Endodermal cell (in vitro differentiated cells): ENCODE results near the gene CYP4A22. TPM values are rescaled to one million over a fixed set of nuclear protein-coding genes. Genes with fewer than 3 reads are reported as not detected.
A peak's percentile ranks its signal among the peaks of the same experiment; 100 is the strongest.

Experiments used
- DNase-seq: peaks from one replicate; pipeline ENCODE4 v3.0.0-alpha.2; 2017
- H3K27ac ChIP-seq: 2 replicates; pipeline ENCODE4 v1.5.1; 2013; ENCODE audit warnings: mild to moderate bottlenecking, low read depth, low read length, moderate library complexity
- H3K27me3 ChIP-seq: 2 replicates; pipeline ENCODE4 v1.6.1; 2013; ENCODE audit warnings: mild to moderate bottlenecking, low read length, moderate library complexity; ENCODE audit not compliant: insufficient read depth, control insufficient read depth, poor library complexity, severe bottlenecking
- H3K36me3 ChIP-seq: 2 replicates; pipeline ENCODE4 v1.7.0; 2013; ENCODE audit warnings: mild to moderate bottlenecking, low read length, moderate library complexity; ENCODE audit not compliant: control insufficient read depth, insufficient read depth
- H3K4me1 ChIP-seq: one replicate; pipeline ENCODE4 v1.7.0; 2013; ENCODE audit warnings: low read length; ENCODE audit not compliant: control insufficient read depth, insufficient read depth
- H3K4me3 ChIP-seq: 2 replicates; pipeline ENCODE4 v1.5.1; 2013; ENCODE audit warnings: mild to moderate bottlenecking, low read length, moderate library complexity
- H3K9ac ChIP-seq: 2 replicates; pipeline ENCODE4 v1.6.1; 2013; ENCODE audit warnings: mild to moderate bottlenecking, low read length, moderate library complexity; ENCODE audit not compliant: poor library complexity, severe bottlenecking; ENCODE audit errors: extremely low read depth
- H3K9me3 ChIP-seq: 2 replicates; pipeline ENCODE4 v1.6.1; 2013; ENCODE audit warnings: mild to moderate bottlenecking, low read length, moderate library complexity; ENCODE audit not compliant: control insufficient read depth
- H3K27ac Mint-ChIP-seq: 2 replicates; pipeline ENCODE4 v1.8.0; 2020; ENCODE audit warnings: mixed read lengths
- H3K27me3 Mint-ChIP-seq: 2 replicates; pipeline ENCODE4 v1.8.0; 2021; ENCODE audit warnings: mild to moderate bottlenecking, mixed read lengths; ENCODE audit not compliant: insufficient read depth
- H3K36me3 Mint-ChIP-seq: 2 replicates; pipeline ENCODE4 v1.8.0; 2020; ENCODE audit warnings: low read depth, mixed read lengths
- H3K4me1 Mint-ChIP-seq: 2 replicates; pipeline ENCODE4 v1.8.0; 2020; ENCODE audit warnings: mixed read lengths
- H3K4me3 Mint-ChIP-seq: 2 replicates; pipeline ENCODE4 v1.8.0; 2020; ENCODE audit warnings: mild to moderate bottlenecking, moderate library complexity, mixed read lengths
- H3K9me3 Mint-ChIP-seq: 2 replicates; pipeline ENCODE4 v1.8.0; 2020; ENCODE audit warnings: mild to moderate bottlenecking, mixed read lengths
- WGBS, 2 experiments: methylation state at CpG; one replicate each; pipeline versions ENCODE4 v1.1.5 to v1.1.7; 2013; ENCODE audit warnings: missing lambda C conversion rate in 2 of 2, mixed read lengths in 1 of 2; ENCODE audit not compliant: insufficient coverage in 1 of 2, insufficient read length in 1 of 2; 5-methylcytosine and 5-hydroxymethylcytosine counted together
- total RNA-seq, 2 donors: library from RNA; stranded (reverse); fragmentation: NEBNext Ultra II Directional in 1 of 2; extraction: Animal tissue kit (Norgen Biotek cat#: 25700) in 1 of 2; gene quantifications; 2 replicates in 1 of 2; 3 replicates in 1 of 2; pipeline ENCODE4 v1.2.1, GENCODE V29; 2021
- TF ChIP-seq, protein P1 (sequence below): fragments of 200-600 bp; sonication (generic); conservative IDR thresholded peaks from 2 replicates; pipeline ENCODE4 v1.5.0; 2021; ENCODE audit warnings: antibody characterized with exemption, mild to moderate bottlenecking

Gene CYP4A22
- total RNA-seq, 2 donors from 2014 or later = 0.35 TPM; not detected in 1

DNA sequence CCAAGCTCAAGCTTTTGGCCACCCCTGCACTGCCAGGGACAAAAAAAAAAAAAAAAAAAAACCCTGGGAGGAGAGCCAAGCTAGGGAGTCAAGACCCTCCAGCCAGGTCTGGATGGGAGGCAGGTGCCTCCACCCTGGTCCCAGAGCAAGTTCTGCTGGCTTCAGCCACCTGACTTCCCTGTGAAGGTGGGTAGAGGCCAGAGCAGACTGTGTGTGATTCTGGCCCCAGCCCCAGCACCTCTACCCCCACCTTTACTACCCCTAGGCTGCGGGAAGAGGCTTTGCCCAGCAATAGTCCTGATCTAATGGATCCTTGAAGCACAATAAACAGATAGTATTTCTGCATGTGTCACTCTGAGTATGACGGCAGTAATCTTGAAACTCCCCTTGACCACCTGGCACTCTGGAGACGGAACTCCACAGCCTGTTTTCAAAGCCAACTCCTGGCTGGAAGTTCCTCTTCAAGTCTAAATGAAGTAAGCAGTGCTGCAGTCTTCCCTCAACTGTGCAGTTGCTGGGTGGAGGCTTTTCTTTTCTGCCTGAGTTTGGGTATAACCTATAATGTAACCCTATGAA is 42.8 kb downstream of the CYP4A22 start:
- Mint-ChIP-seq H3K36me3 (no peaks in the 10 kb centered on the region), H3K27me3 (peaks cover 44% of the 10 kb centered on the region)
- 87 to 95% methylated on average over 2 to 3 of the region's 3 CpGs for WGBS, 2 experiments

DNA sequence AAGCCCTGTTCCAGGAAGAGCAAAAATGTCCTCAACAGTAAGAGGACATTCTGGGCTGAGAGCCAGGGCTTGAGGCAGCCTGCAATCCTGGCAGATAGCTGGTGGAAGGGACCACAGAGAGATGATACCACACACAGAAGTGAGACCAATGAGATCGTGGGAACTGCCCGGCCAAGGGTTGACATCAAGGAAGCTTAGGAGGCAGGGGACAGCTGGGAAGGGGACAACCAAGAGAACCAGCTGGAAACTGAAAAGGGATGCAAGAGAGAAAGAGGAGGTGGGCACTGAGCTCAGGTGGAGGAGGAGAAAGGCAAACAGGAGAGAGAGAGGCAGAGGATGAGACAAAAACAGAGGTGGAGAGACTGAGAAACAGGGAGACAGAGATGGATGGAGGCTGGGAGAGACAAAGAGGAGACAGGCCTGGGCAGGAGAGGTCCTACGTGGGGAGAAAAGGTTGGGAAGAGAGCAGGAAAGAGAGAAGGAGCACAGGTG is 43.4 kb downstream of the CYP4A22 start:
- no peak overlapping the region for H3K27ac Mint-ChIP-seq
- DNase-seq = no peak
- H3K27me3 ChIP-seq = peaks cover 19% of the 10 kb centered on the region
- no peak overlapping the region for H3K4me3 ChIP-seq
- peaks cover 5% of the 10 kb centered on the region for H3K9me3 Mint-ChIP-seq
- TF ChIP-seq, protein P1, sequence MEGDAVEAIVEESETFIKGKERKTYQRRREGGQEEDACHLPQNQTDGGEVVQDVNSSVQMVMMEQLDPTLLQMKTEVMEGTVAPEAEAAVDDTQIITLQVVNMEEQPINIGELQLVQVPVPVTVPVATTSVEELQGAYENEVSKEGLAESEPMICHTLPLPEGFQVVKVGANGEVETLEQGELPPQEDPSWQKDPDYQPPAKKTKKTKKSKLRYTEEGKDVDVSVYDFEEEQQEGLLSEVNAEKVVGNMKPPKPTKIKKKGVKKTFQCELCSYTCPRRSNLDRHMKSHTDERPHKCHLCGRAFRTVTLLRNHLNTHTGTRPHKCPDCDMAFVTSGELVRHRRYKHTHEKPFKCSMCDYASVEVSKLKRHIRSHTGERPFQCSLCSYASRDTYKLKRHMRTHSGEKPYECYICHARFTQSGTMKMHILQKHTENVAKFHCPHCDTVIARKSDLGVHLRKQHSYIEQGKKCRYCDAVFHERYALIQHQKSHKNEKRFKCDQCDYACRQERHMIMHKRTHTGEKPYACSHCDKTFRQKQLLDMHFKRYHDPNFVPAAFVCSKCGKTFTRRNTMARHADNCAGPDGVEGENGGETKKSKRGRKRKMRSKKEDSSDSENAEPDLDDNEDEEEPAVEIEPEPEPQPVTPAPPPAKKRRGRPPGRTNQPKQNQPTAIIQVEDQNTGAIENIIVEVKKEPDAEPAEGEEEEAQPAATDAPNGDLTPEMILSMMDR = no peak
- H3K9ac ChIP-seq = no peak overlapping the region
- no peaks in the 10 kb centered on the region for H3K4me1 ChIP-seq
- peaks cover 50% of the 10 kb centered on the region for H3K27me3 Mint-ChIP-seq
- no peaks in the 10 kb centered on the region for H3K36me3 ChIP-seq
- 75 to 81% methylated on average over 3 of the region's 3 CpGs for WGBS, 2 experiments
- no peak overlapping the region for H3K4me3 Mint-ChIP-seq
- no peaks in the 10 kb centered on the region for H3K36me3 Mint-ChIP-seq
- no peaks in the 10 kb centered on the region for H3K9me3 ChIP-seq
- no peak overlapping the region for H3K27ac ChIP-seq
- H3K4me1 Mint-ChIP-seq = peaks cover 9% of the 10 kb centered on the region

More for the DNA sequence above, 42.8 kb downstream of the CYP4A22 start:
- Mint-ChIP-seq H3K4me3 (no peak overlapping the region), H3K9me3 (peaks cover 5% of the 10 kb centered on the region), H3K27ac (no peak overlapping the region), H3K4me1 (peaks cover 10% of the 10 kb centered on the region)
- no peak overlapping the region for H3K9ac ChIP-seq
- H3K9me3 ChIP-seq = no peaks in the 10 kb centered on the region
- H3K36me3 ChIP-seq = no peaks in the 10 kb centered on the region
- H3K4me1 ChIP-seq = no peaks in the 10 kb centered on the region
- peaks cover 19% of the 10 kb centered on the region for H3K27me3 ChIP-seq
- no peak for DNase-seq
- no peak overlapping the region for H3K4me3 ChIP-seq
- TF ChIP-seq, protein P1 = no peak
- no peak overlapping the region for H3K27ac ChIP-seq

DNA sequence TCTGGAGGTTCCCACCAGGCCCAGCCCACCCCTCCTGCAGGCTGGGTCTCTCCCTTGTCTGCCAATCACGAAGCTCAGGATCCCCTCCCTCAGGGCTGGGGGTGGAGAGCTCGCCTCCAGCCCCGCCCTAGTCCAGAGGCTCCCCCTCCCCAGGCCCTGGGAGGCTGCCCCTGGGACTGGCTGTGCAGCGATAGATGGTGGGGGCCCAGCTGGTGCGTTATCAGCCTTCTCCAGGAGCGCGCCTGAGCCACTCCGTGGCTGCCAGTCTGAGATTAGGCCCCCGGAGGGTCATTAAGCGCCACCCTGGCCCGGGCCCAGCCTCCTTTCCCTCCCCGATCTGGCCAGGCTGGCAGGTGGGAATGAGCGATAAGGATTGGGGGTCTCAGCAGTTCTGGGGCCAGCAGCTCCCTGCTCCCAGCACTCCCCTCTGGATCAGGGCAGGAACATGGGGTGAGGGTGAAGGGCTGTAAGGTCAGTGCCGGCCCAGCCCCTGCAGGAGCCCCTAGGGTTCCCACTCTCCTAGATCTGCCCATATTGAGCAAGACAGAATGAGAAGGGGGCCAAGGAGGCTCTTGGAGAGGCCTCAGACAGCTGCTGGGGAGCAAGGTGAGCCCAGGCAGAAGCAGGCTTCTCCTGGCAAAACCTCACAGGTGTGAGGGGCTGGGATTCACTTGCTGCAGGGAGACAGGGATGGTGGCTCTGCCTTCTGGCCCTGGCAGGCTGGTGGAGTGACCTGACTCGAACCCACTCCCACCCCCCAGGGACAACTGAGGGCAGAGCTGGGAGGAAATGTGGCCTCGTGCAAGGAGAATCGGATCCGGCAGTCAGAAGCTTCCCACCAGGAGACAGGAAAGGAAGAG is 44.1 kb downstream of the CYP4A22 start:
- DNase-seq = peak; percentile 72
- H3K27ac Mint-ChIP-seq = no peak overlapping the region
- TF ChIP-seq, protein P1 = no peak
- peaks cover 49% of the 10 kb centered on the region for H3K27me3 Mint-ChIP-seq
- peaks cover 9% of the 10 kb centered on the region for H3K4me1 Mint-ChIP-seq
- Histone ChIP-seq H3K4me3 (no peak overlapping the region), H3K27me3 (peaks cover 17% of the 10 kb centered on the region), H3K36me3 (no peaks in the 10 kb centered on the region), H3K27ac (no peak overlapping the region), H3K9ac (no peak overlapping the region), H3K4me1 (no peaks in the 10 kb centered on the region), H3K9me3 (no peaks in the 10 kb centered on the region)
- 73 to 77% methylated on average over 11 to 18 of the region's 18 CpGs for WGBS, 2 experiments
- no peaks in the 10 kb centered on the region for H3K36me3 Mint-ChIP-seq
- H3K4me3 Mint-ChIP-seq = no peak overlapping the region
- H3K9me3 Mint-ChIP-seq = peaks cover 5% of the 10 kb centered on the region
